ENCODE measurements around the gene PRKD1.
"Not testable (repeated sequence)": the region's sequence is repeated elsewhere in the genome, so short reads cannot be mapped to it uniquely, and the experiment has no call there.

Gene PRKD1

GRCh38 chr14:29738056-29738455 lies 189.6 kb downstream of the PRKD1 start:
- no peak for DNase-seq

- DNase-seq = no peak
Observed at GRCh38 chr14:29735459-29735858, 192.2 kb downstream of the PRKD1 start.

GRCh38 chr14:29734732-29735131 lies 192.9 kb downstream of the PRKD1 start:
- no peak for DNase-seq

GRCh38 chr14:29726560-29727331 lies 200.9 kb downstream of the PRKD1 start:
- DNase-seq = not testable (repeated sequence)

- DNase-seq = no peak
Observed at GRCh38 chr14:29724991-29725390, 202.7 kb downstream of the PRKD1 start.

- DNase-seq = no peak
Observed at GRCh38 chr14:29722831-29723230, 204.8 kb downstream of the PRKD1 start.

- no peak for DNase-seq
Observed at GRCh38 chr14:29721586-29721985, 206.1 kb downstream of the PRKD1 start.

- DNase-seq = no peak
Observed at GRCh38 chr14:29717901-29718300, 209.7 kb downstream of the PRKD1 start.

- no peak for DNase-seq
Observed at GRCh38 chr14:29716150-29716549, 211.5 kb downstream of the PRKD1 start.

GRCh38 chr14:29712601-29713000 lies 215.0 kb downstream of the PRKD1 start:
- no peak for DNase-seq

- no peak for DNase-seq
Observed at GRCh38 chr14:29710015-29710414, 217.6 kb downstream of the PRKD1 start.

- no peak for DNase-seq
Observed at GRCh38 chr14:29709490-29709889, 218.2 kb downstream of the PRKD1 start.

- DNase-seq = no peak
Observed at GRCh38 chr14:29706700-29707099, 220.9 kb downstream of the PRKD1 start.

GRCh38 chr14:29705801-29706200 lies 221.8 kb downstream of the PRKD1 start:
- DNase-seq = no peak

- DNase-seq = not testable (repeated sequence)
Observed at GRCh38 chr14:29689597-29689996, 238.1 kb downstream of the PRKD1 start.

GRCh38 chr14:29687866-29688265 lies 239.8 kb downstream of the PRKD1 start:
- no peak for DNase-seq

GRCh38 chr14:29687071-29687765 lies 240.4 kb downstream of the PRKD1 start:
- DNase-seq = no peak

- DNase-seq = no peak
Observed at GRCh38 chr14:29684926-29685325, 242.7 kb downstream of the PRKD1 start.

- DNase-seq = no peak
Observed at GRCh38 chr14:29682789-29683188, 244.9 kb downstream of the PRKD1 start.

GRCh38 chr14:29681316-29681715 lies 246.3 kb downstream of the PRKD1 start:
- no peak for DNase-seq

GRCh38 chr14:29674566-29675285 lies 252.9 kb downstream of the PRKD1 start:
- no peak for DNase-seq

GRCh38 chr14:29672831-29673230 lies 254.8 kb downstream of the PRKD1 start:
- no peak for DNase-seq

- no peak for DNase-seq
Observed at GRCh38 chr14:29671034-29671433, 256.6 kb downstream of the PRKD1 start.

GRCh38 chr14:29668201-29668600 lies 259.4 kb downstream of the PRKD1 start:
- DNase-seq = no peak
